Measurements from ENCODE around the gene ITPRID2.

ITPRID2 gene

GRCh38 chr2:181891258-181891965, at the start of gene ITPRID2:
TSS of gene ITPRID2 (plus strand) at chr2:181891730. CDS start at chr2:181892067, 337 bp downstream.
- DNase-seq: peak; percentile 85

GRCh38 chr2:181844551-181845290, 46.8 kb upstream of the ITPRID2 start:
- no peak for DNase-seq

GRCh38 chr2:181846399-181847197, 44.9 kb upstream of the ITPRID2 start:
- DNase-seq: no peak

- DNase-seq: no peak
Measured at GRCh38 chr2:181847198-181847556, 44.4 kb upstream of the ITPRID2 start.

GRCh38 chr2:181847702-181848101, 43.8 kb upstream of the ITPRID2 start:
- DNase-seq: no peak

GRCh38 chr2:181848261-181848886, 43.2 kb upstream of the ITPRID2 start:
- no peak for DNase-seq

- no peak for DNase-seq
Measured at GRCh38 chr2:181849601-181850000, 41.9 kb upstream of the ITPRID2 start.

- no peak for DNase-seq
Measured at GRCh38 chr2:181850936-181851560, 40.5 kb upstream of the ITPRID2 start.

- no peak for DNase-seq
Measured at GRCh38 chr2:181851726-181852125, 39.8 kb upstream of the ITPRID2 start.

- DNase-seq: no peak
Measured at GRCh38 chr2:181853696-181854095, 37.8 kb upstream of the ITPRID2 start.

GRCh38 chr2:181857483-181857882, 34.0 kb upstream of the ITPRID2 start:
- no peak for DNase-seq

- DNase-seq: no peak
Measured at GRCh38 chr2:181858600-181858999, 32.9 kb upstream of the ITPRID2 start.

GRCh38 chr2:181859123-181859522, 32.4 kb upstream of the ITPRID2 start:
- no peak for DNase-seq

GRCh38 chr2:181859803-181860202, 31.7 kb upstream of the ITPRID2 start:
- no peak for DNase-seq

- DNase-seq: no peak
Measured at GRCh38 chr2:181861379-181861778, 30.2 kb upstream of the ITPRID2 start.

GRCh38 chr2:181862583-181863281, 28.8 kb upstream of the ITPRID2 start:
- no peak for DNase-seq

- DNase-seq: no peak
Measured at GRCh38 chr2:181872178-181872577, 19.4 kb upstream of the ITPRID2 start.

GRCh38 chr2:181876614-181877063, 14.9 kb upstream of the ITPRID2 start:
- DNase-seq: no peak

- DNase-seq: no peak
Measured at GRCh38 chr2:181877181-181877664, 14.3 kb upstream of the ITPRID2 start.

GRCh38 chr2:181878448-181878847, 13.1 kb upstream of the ITPRID2 start:
- no peak for DNase-seq

- no peak for DNase-seq
Measured at GRCh38 chr2:181879295-181879694, 12.2 kb upstream of the ITPRID2 start.

All from NCI-H774 (cell line).